H9 (cell line): Measurements from ENCODE around the gene DPH5. TPM values are rescaled to one million over a fixed set of nuclear protein-coding genes. Genes with fewer than 3 reads are reported as not detected.

ENCODE experiments used
- DNase-seq: peaks from one replicate; pipeline ENCODE4 v3.0.0-alpha.2; 2017
- H2AFZ ChIP-seq: one replicate; pipeline ENCODE4 v1.6.1; 2013; ENCODE audit warnings: mild to moderate bottlenecking, low read length, control low read depth, moderate library complexity
- H2AK5ac ChIP-seq: 2 replicates; pipeline ENCODE4 v1.6.1; 2013; ENCODE audit warnings: low read length, control low read depth, mixed read lengths; ENCODE audit not compliant: insufficient read length
- H2BK120ac ChIP-seq: one replicate; pipeline ENCODE4 v1.6.1; 2013; ENCODE audit warnings: low read depth, mild to moderate bottlenecking, low read length, control low read depth, inconsistent platforms; ENCODE audit not compliant: poor library complexity, severe bottlenecking
- H2BK12ac ChIP-seq: 2 replicates; pipeline ENCODE4 v1.6.1; 2013; ENCODE audit warnings: low read length, control low read depth, mixed read lengths, low read depth; ENCODE audit not compliant: insufficient read length
- H2BK15ac ChIP-seq: 2 replicates; pipeline ENCODE4 v1.6.1; 2013; ENCODE audit warnings: low read depth, low read length, control low read depth
- H2BK20ac ChIP-seq: one replicate; pipeline ENCODE4 v1.6.1; 2013; ENCODE audit warnings: low read depth, mild to moderate bottlenecking, low read length, control low read depth, inconsistent platforms; ENCODE audit not compliant: poor library complexity, severe bottlenecking
- H2BK5ac ChIP-seq: 2 replicates; pipeline ENCODE4 v1.6.1; 2013; ENCODE audit warnings: low read length, control low read depth, mixed read lengths; ENCODE audit not compliant: insufficient read length
- H3K14ac ChIP-seq: 2 replicates; pipeline ENCODE4 v1.6.1; 2013; ENCODE audit warnings: low read length, control low read depth; ENCODE audit not compliant: insufficient read depth
- H3K18ac ChIP-seq: 2 replicates; pipeline ENCODE4 v1.6.1; 2013; ENCODE audit warnings: low read depth, mild to moderate bottlenecking, mixed read lengths, low read length, control low read depth; ENCODE audit not compliant: insufficient read length
- H3K23ac ChIP-seq: 2 replicates; pipeline ENCODE4 v1.6.1; 2013; ENCODE audit warnings: low read length, control low read depth, mixed read lengths, low read depth; ENCODE audit not compliant: insufficient read length
- H3K23me2 ChIP-seq: 2 replicates; pipeline ENCODE4 v1.6.1; 2013; ENCODE audit warnings: low read depth, mild to moderate bottlenecking, mixed read lengths, low read length, control low read depth; ENCODE audit not compliant: insufficient read length, poor library complexity, severe bottlenecking
- H3K27ac ChIP-seq: 2 replicates; pipeline ENCODE4 v1.5.1; 2013; ENCODE audit warnings: low read length, control low read depth, mixed read lengths, low read depth; ENCODE audit not compliant: insufficient read length
- H3K27me3 ChIP-seq: 2 replicates; pipeline ENCODE4 v1.6.1; 2013; ENCODE audit warnings: low read length, control low read depth, inconsistent platforms; ENCODE audit not compliant: insufficient read depth
- H3K4ac ChIP-seq: 2 replicates; pipeline ENCODE4 v1.6.1; 2013; ENCODE audit warnings: low read depth, mild to moderate bottlenecking, control low read depth, inconsistent platforms, low read length, moderate library complexity
- H3K4me1 ChIP-seq: 2 replicates; pipeline ENCODE4 v1.6.1; 2013; ENCODE audit warnings: low read length, control low read depth, inconsistent platforms; ENCODE audit not compliant: insufficient read depth
- H3K4me2 ChIP-seq: 2 replicates; pipeline ENCODE4 v1.6.1; 2013; ENCODE audit warnings: low read length, control low read depth, mixed read lengths; ENCODE audit not compliant: insufficient read length, insufficient read depth
- H3K56ac ChIP-seq: 2 replicates; pipeline ENCODE4 v1.6.1; 2013; ENCODE audit warnings: low read depth, mild to moderate bottlenecking, mixed read lengths, low read length, control low read depth; ENCODE audit not compliant: insufficient read length
- H3K79me1 ChIP-seq: 2 replicates; pipeline ENCODE4 v1.6.1; 2013; ENCODE audit warnings: low read depth, mild to moderate bottlenecking, moderate library complexity, low read length, control low read depth, inconsistent platforms; ENCODE audit not compliant: insufficient read depth, poor library complexity, severe bottlenecking
- H3K79me2 ChIP-seq: 2 replicates; pipeline ENCODE4 v1.6.1; 2013; ENCODE audit warnings: low read length, control low read depth, inconsistent platforms; ENCODE audit not compliant: insufficient read depth
- H3K9ac ChIP-seq: 2 replicates; pipeline ENCODE4 v1.6.1; 2013; ENCODE audit warnings: low read length, control low read depth, mixed read lengths; ENCODE audit not compliant: insufficient read length; ENCODE audit errors: extremely low read depth
- H3K9me3 ChIP-seq: one replicate; pipeline ENCODE4 v1.6.1; 2013; ENCODE audit warnings: low read depth, low read length, inconsistent platforms; ENCODE audit not compliant: control insufficient read depth
- H3T11ph ChIP-seq: one replicate; pipeline ENCODE4 v1.6.1; 2013; ENCODE audit warnings: mild to moderate bottlenecking, low read length, control low read depth, inconsistent platforms
- H4K20me1 ChIP-seq: one replicate; pipeline ENCODE4 v1.6.1; 2013; ENCODE audit not compliant: control insufficient read depth, insufficient read length, insufficient read depth
- H4K5ac ChIP-seq: 2 replicates; pipeline ENCODE4 v1.6.1; 2013; ENCODE audit warnings: low read depth, mild to moderate bottlenecking, mixed read lengths, low read length, control low read depth; ENCODE audit not compliant: insufficient read length
- H4K8ac ChIP-seq: replicated peaks from 2 replicates; pipeline ENCODE4 v1.6.1; 2013; ENCODE audit warnings: low read length, control low read depth, mixed read lengths, low read depth; ENCODE audit not compliant: insufficient read length
- H4K91ac ChIP-seq: 2 replicates; pipeline ENCODE4 v1.6.1; 2013; ENCODE audit warnings: low read depth, mild to moderate bottlenecking, moderate library complexity, mixed read lengths, low read length, control low read depth; ENCODE audit not compliant: insufficient read length
- H3K27ac Mint-ChIP-seq, 3 experiments: 2 replicates in 2 of 3; 3 replicates in 1 of 3; pipeline ENCODE4 v1.8.0; 2020 to 2021; ENCODE audit warnings: mixed read lengths in 3 of 3, mild to moderate bottlenecking in 1 of 3, moderate library complexity in 1 of 3
- H3K27me3 Mint-ChIP-seq: 2 replicates; pipeline ENCODE4 v1.8.0; 2021; ENCODE audit warnings: low read depth, mild to moderate bottlenecking, moderate library complexity, mixed read lengths
- H3K36me3 Mint-ChIP-seq, 3 experiments: 2 replicates in 2 of 3; 3 replicates in 1 of 3; pipeline ENCODE4 v1.8.0; 2020 to 2021; ENCODE audit warnings: low read depth in 3 of 3, mixed read lengths in 3 of 3; ENCODE audit not compliant: insufficient read depth in 1 of 3
- H3K4me1 Mint-ChIP-seq, 2 experiments: 2 replicates each; pipeline ENCODE4 v1.8.0; 2020; ENCODE audit warnings: mixed read lengths in 2 of 2
- H3K4me3 Mint-ChIP-seq, 2 experiments: 2 replicates in 1 of 2; 3 replicates in 1 of 2; pipeline ENCODE4 v1.8.0; 2020 to 2021; ENCODE audit warnings: mild to moderate bottlenecking in 2 of 2, mixed read lengths in 2 of 2, moderate library complexity in 1 of 2
- H3K9me3 Mint-ChIP-seq, 2 experiments: 2 replicates in 1 of 2; 3 replicates in 1 of 2; pipeline ENCODE4 v1.8.0; 2020; ENCODE audit warnings: mild to moderate bottlenecking in 2 of 2, mixed read lengths in 2 of 2, moderate library complexity in 1 of 2
- CTCF ChIP-seq: fragments of 200-600 bp; sonication (generic); conservative IDR thresholded peaks from 3 replicates; pipeline ENCODE4 v1.8.0; 2021; ENCODE audit warnings: antibody characterized with exemption, mild to moderate bottlenecking
- WGBS: extraction: QIAGEN DNeasy Blood & Tissue Kit; methylation state at CpG from one replicate; pipeline ENCODE4 v1.1.7; 2013; ENCODE audit warnings: missing lambda C conversion rate, low lambda C conversion rate, mixed read lengths; ENCODE audit not compliant: insufficient read length; ENCODE audit errors: extremely low coverage; 5-methylcytosine and 5-hydroxymethylcytosine counted together
- total RNA-seq: library from RNA; stranded (reverse); gene quantifications from 2 replicates; pipeline ENCODE4 v1.2.1, GENCODE V29; 2021

DPH5 gene
- total RNA-seq, 1 experiment from 2014 or later: 49.4 TPM

GRCh38 chr1:101005871-101006270, 19.7 kb downstream of the DPH5 start:
- H4K5ac ChIP-seq: no peak overlapping the region

More at GRCh38 chr1:101005871-101006270, 19.7 kb downstream of the DPH5 start:
- Mint-ChIP-seq H3K27me3 (no peaks in the 10 kb centered on the region), H3K36me3 (peaks cover 3 to 16% (median 12%) of the 10 kb centered on the region in 3 experiments; a peak in 5 of 7 replicates), H3K27ac (no peak overlapping the region), H3K4me1 (peaks cover 8 to 13% of the 10 kb centered on the region in 2 experiments; a peak in 3 of 4 replicates), H3K9me3 (no peaks in the 10 kb centered on the region), H3K4me3 (no peak overlapping the region)
- Histone ChIP-seq H2BK12ac (no peak overlapping the region), H3K4me2 (no peak overlapping the region), H2AK5ac (no peak overlapping the region), H3K9ac (no peak overlapping the region), H3K9me3 (no peaks in the 10 kb centered on the region), H3K79me1 (no peaks in the 10 kb centered on the region), H2BK120ac (no peak overlapping the region), H4K8ac (no peak overlapping the region), H3K4ac (no peak overlapping the region), H3K23me2 (no peaks in the 10 kb centered on the region), H3K56ac (no peak overlapping the region), H3T11ph (no peak overlapping the region), H3K79me2 (no peaks in the 10 kb centered on the region; the same call in 1 of the 2 replicates), H2BK20ac (no peak overlapping the region), H3K23ac (no peak overlapping the region), H3K18ac (no peak overlapping the region), H2AFZ (no peak overlapping the region), H2BK15ac (no peak overlapping the region), H3K27me3 (no peaks in the 10 kb centered on the region), H2BK5ac (no peak overlapping the region), H3K14ac (no peak overlapping the region), H4K20me1 (no peaks in the 10 kb centered on the region), H3K27ac (no peak overlapping the region), H3K4me1 (no peaks in the 10 kb centered on the region), H4K91ac (no peak overlapping the region)
- no CpG with 5 or more reads among the region's 4 CpGs for WGBS
- DNase-seq: no peak
- no peak for TF ChIP-seq CTCF
